Measurements from ENCODE around the gene DLX5. TPM values are rescaled to one million over a fixed set of nuclear protein-coding genes. Genes with fewer than 3 reads are reported as not detected.

DLX5 gene
- total and polyA plus RNA-seq, 8 donors, result 0.23 to 11.7 TPM; not detected in 6

GRCh38 chr7:97003262-97004246 is 21.1 kb downstream of the DLX5 start:
- H3K4me3 ChIP-seq, result no peak overlapping the region

GRCh38 chr7:97002555-97003261 is 21.9 kb downstream of the DLX5 start:
- Histone ChIP-seq H3K4me3 (no peak overlapping the region), H3K27me3 (peaks cover 45 to 100% (median 100%) of the 10 kb centered on the region in 3 donors), H3K9me3 (peaks cover 0 to 15% (median 2%) of the 10 kb centered on the region in 4 donors), H3K4me1 (peaks cover 26 to 54% (median 36%) of the 10 kb centered on the region in 4 donors), H3K27ac (no peak overlapping the region), H3K36me3 (no peaks in the 10 kb centered on the region)
- DNase-seq, result peak in 1 of 2 donors; percentile 8
- intact Hi-C loops (cut with DNase I; ENCODE audit: low total_unique reads), result no loop called here
- 17 to 29% (median 17%) methylated on average over 17 to 22 of the region's 22 CpGs for WGBS, 5 donors
- no peak for TF ChIP-seq CTCF (IDR thresholded peaks at IDR 0.05)
- TF ChIP-seq POLR2AphosphoS5 (IDR thresholded peaks at IDR 0.05), result no peak
- TF ChIP-seq EP300 (IDR thresholded peaks at IDR 0.05), result no peak
- no peak for TF ChIP-seq POLR2A (IDR thresholded peaks at IDR 0.05)

More at GRCh38 chr7:97003262-97004246, 21.1 kb downstream of the DLX5 start:
- peaks cover 46 to 100% (median 100%) of the 10 kb centered on the region in 3 donors for H3K27me3 ChIP-seq
- peak in 1 of 2 donors; percentile 19 for DNase-seq
- no peak overlapping the region for H3K27ac ChIP-seq
- H3K4me1 ChIP-seq, result peaks cover 26 to 45% (median 33%) of the 10 kb centered on the region in 4 donors
- 9 to 13% (median 12%) methylated on average over 47 to 49 of the region's 49 CpGs for WGBS, 5 donors
- TF ChIP-seq POLR2AphosphoS5 (IDR thresholded peaks at IDR 0.05), result no peak
- TF ChIP-seq POLR2A (IDR thresholded peaks at IDR 0.05), result no peak
- no peak for TF ChIP-seq EP300 (IDR thresholded peaks at IDR 0.05)
- no peak for TF ChIP-seq CTCF (IDR thresholded peaks at IDR 0.05)
- H3K36me3 ChIP-seq, result no peaks in the 10 kb centered on the region
- intact Hi-C loops (cut with DNase I; ENCODE audit: low total_unique reads), result no loop called here
- H3K9me3 ChIP-seq, result peaks cover 0 to 15% (median 2%) of the 10 kb centered on the region in 4 donors

GRCh38 chr7:97001656-97002554 is 22.7 kb downstream of the DLX5 start:
- WGBS, 5 donors, result 28 to 40% (median 35%) methylated on average over 34 to 39 of the region's 39 CpGs
- intact Hi-C loops (cut with DNase I; ENCODE audit: low total_unique reads), result no loop called here
- H3K4me1 ChIP-seq, result peaks cover 22 to 57% (median 37%) of the 10 kb centered on the region in 4 donors
- H3K27me3 ChIP-seq, result peaks cover 38 to 100% (median 100%) of the 10 kb centered on the region in 3 donors
- no peak for DNase-seq
- no peaks in the 10 kb centered on the region for H3K36me3 ChIP-seq
- H3K27ac ChIP-seq, result no peak overlapping the region
- no peak overlapping the region for H3K4me3 ChIP-seq
- peaks cover 0 to 15% (median 2%) of the 10 kb centered on the region in 4 donors for H3K9me3 ChIP-seq
- TF ChIP-seq POLR2AphosphoS5 (IDR thresholded peaks at IDR 0.05) (no peak), EP300 (IDR thresholded peaks at IDR 0.05) (no peak), POLR2A (IDR thresholded peaks at IDR 0.05) (no peak), CTCF (IDR thresholded peaks at IDR 0.05) (no peak)
